ENCODE data around the gene FAM193A. TPM values are rescaled to one million over a fixed set of nuclear protein-coding genes. Genes with fewer than 3 reads are reported as not detected.

FAM193A gene
- total and polyA plus RNA-seq, 2 experiments from 2014 or later = 12.0 to 22.9 TPM

- H3K27me3 Mint-ChIP-seq (ENCODE audit: insufficient read depth, low read depth, poor library complexity) = peaks cover 2% of the 10 kb centered on the region
- Histone ChIP-seq H3K9me2 (ENCODE audit: insufficient read depth) (no peaks in the 10 kb centered on the region), H2AFZ (no peak overlapping the region), H3K4me1 (ENCODE audit: insufficient read depth) (no peaks in the 10 kb centered on the region), H3K79me2 (replicated peaks; ENCODE audit: insufficient read depth) (peaks cover 14% of the 10 kb centered on the region; the same call in 1 of the 2 replicates), H3K27me3 (ENCODE audit: insufficient read depth) (no peaks in the 10 kb centered on the region), H3K4me3 (no peak overlapping the region), H3K27ac (ENCODE audit: low read depth) (no peak overlapping the region), H3K4me2 (no peak overlapping the region), H3K36me3 (ENCODE audit: insufficient read depth) (peaks cover 8% of the 10 kb centered on the region), H4K20me1 (replicated peaks; ENCODE audit: insufficient read depth) (no peaks in the 10 kb centered on the region; the same call in 1 of the 2 replicates), H3F3A (replicated peaks; ENCODE audit: low read depth) (0 out of 2 replicates have a peak, but pooled peaks cover 3% of the 10 kb centered on the region)
- H3K27ac Mint-ChIP-seq = no peak overlapping the region
- peaks cover 54% of the 10 kb centered on the region for H3K36me3 Mint-ChIP-seq (ENCODE audit: low read depth)
- DNase-seq (ENCODE audit: low spot score) (no peak), ATAC-seq (no peak)
- no peaks in the 10 kb centered on the region; the same call in 1 of the 3 replicates for H3K4me1 Mint-ChIP-seq
- no peak for TF ChIP-seq JUNB (IDR thresholded peaks at IDR 0.05; ENCODE audit: unreplicated experiment)
- TF ChIP-seq ZNF114 (CRISPR knock-in tag; IDR thresholded peaks at IDR 0.05) = no peak
- TF ChIP-seq, protein P1, sequence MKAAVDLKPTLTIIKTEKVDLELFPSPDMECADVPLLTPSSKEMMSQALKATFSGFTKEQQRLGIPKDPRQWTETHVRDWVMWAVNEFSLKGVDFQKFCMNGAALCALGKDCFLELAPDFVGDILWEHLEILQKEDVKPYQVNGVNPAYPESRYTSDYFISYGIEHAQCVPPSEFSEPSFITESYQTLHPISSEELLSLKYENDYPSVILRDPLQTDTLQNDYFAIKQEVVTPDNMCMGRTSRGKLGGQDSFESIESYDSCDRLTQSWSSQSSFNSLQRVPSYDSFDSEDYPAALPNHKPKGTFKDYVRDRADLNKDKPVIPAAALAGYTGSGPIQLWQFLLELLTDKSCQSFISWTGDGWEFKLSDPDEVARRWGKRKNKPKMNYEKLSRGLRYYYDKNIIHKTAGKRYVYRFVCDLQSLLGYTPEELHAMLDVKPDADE (IDR thresholded peaks at IDR 0.05) = no peak
- no peak for TF ChIP-seq POLR2AphosphoS5 (IDR thresholded peaks at IDR 0.05; ENCODE audit: low read depth)
- no peak for TF ChIP-seq CREB1 (CRISPR knock-in tag; IDR thresholded peaks at IDR 0.05; ENCODE audit: low read depth)
- TF ChIP-seq ZNF331 (CRISPR knock-in tag; IDR thresholded peaks at IDR 0.05; ENCODE audit: low read depth) = no peak
- TF ChIP-seq NANOG (IDR thresholded peaks at IDR 0.05; ENCODE audit: borderline replicate concordance) = no peak
- no peak for TF ChIP-seq STAT1 (IDR thresholded peaks at IDR 0.05; ENCODE audit: unreplicated experiment)
- no peak for TF ChIP-seq EZH2 (IDR thresholded peaks at IDR 0.05; ENCODE audit: low read depth, unreplicated experiment)
- TF ChIP-seq EZH2phosphoT487 (IDR thresholded peaks at IDR 0.05; ENCODE audit: unreplicated experiment) = no peak
- TF ChIP-seq REST (IDR thresholded peaks at IDR 0.05; ENCODE audit: unreplicated experiment) = no peak
- TF ChIP-seq ZNF462 (CRISPR knock-in tag; IDR thresholded peaks at IDR 0.05) = no peak
- no peak for TF ChIP-seq CTCF (conservative IDR thresholded peaks at IDR 0.05; ENCODE audit: low read depth in 2 of 2)
- no peak overlapping the region for H3K4me3 Mint-ChIP-seq
- H3K9me3 Mint-ChIP-seq = no peaks in the 10 kb centered on the region
These were observed 135.6 kb downstream of the FAM193A start for GRCh38 chr4:2672082-2672481.
